GM18498 (cell line): ENCODE measurements around the gene RAB3A.
A peak's percentile ranks its signal among the peaks of the same experiment; 100 is the strongest.
"Not testable (repeated sequence)": the region's sequence is repeated elsewhere in the genome, so short reads cannot be mapped to it uniquely, and the experiment has no call there.

Experiments
- ATAC-seq: cut with Tn5 transposase; IDR thresholded peaks from one replicate; pipeline ENCODE4 v1.9.1; 2021; ENCODE audit warnings: mild to moderate bottlenecking, moderate library complexity; ENCODE audit not compliant: unreplicated experiment

RAB3A gene

DNA sequence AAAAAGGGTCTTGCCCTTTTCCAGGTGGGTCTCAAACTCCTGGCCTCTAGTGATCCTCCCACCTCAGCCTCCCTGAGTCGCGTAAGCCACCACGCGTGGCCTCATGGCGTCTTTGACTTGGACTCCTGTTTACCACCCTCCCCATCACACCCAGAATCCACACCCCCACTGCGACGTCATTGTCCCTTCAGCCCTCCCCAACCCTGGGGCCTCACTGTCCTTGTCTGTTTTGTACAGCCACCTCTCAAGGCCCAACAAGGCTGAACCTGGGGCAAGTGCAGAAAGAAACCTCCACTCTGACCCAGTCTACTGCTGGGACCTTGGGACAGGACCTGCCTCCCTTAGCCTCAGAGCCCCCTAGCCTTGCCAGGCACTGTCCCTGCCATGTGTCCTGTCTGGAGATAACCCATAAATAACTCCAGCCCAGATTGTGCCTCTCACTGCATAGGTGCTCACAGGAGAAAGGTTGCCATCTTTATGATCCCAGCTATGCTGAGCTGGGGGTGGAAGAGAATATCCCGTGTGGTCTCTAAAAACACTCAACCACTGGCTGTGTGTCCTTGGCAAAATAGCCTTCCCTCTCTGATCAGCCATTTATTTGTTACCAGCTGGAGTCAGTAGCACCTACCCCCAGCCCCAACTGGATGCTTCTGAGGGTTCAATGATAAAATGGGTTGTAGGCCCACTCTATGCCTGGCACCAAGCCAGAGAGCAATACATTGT lies 32.1 kb downstream of the RAB3A start:
- ATAC-seq: no peak

DNA sequence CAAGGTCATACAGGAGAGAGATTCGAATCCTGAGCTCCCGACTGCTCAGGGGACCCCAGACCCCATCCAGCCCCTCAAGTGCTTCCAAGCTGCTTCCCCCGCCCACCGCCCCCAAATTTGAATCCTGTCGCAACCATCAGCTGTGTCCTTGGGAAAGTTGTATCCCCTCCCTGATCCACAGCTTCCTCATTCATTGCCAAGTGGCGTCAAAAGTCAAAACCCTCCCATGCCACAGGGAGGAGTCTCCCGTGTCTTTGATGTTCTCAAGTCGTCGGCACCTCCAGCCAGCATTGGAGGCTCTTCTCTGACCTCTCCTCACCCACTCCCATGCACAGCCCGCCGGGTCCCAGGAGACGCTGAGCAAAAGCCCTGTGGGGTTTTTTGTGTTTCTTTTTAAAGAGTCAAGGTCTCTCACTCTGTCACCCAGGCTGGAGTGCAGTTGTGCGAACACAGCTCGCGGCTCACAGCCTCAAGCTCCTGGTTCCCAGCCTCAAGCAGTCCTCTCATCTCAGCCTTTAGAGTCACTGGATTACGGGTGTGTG lies 33.1 kb downstream of the RAB3A start:
- ATAC-seq: no peak

DNA sequence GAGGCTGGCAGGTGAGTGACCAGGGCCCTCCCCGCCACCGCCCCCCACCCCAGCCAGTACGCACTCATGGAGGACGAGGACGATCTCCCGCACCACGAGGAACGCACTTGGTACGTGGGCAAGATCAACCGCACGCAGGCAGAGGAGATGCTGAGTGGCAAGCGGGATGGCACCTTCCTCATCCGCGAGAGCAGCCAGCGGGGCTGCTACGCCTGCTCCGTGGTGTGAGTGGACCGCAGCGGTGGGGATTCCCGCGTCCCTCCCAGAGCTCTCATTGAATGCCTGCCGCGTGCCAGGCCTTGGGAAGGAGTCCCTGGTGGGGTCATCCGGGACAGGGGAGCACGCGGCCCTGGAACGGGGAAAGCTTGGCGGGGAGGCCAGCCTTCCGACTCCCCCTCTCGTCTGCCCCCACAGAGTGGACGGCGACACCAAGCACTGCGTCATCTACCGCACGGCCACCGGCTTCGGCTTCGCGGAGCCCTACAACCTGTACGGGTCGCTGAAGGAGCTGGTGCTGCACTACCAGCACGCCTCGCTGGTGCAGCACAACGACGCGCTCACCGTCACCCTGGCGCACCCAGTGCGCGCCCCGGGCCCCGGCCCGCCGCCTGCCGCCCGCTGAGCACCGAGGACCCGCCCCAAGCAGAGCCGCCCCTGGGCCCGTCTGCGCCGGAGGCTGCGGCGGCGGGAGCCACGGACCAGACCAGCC lies 35.0 kb downstream of the RAB3A start:
- no peak for ATAC-seq

GRCh38 chr19:18167975-18168645 lies 35.7 kb downstream of the RAB3A start:
- no peak for ATAC-seq

GRCh38 chr19:18167011-18167410 lies 36.8 kb downstream of the RAB3A start:
- ATAC-seq: no peak

- no peak for ATAC-seq
These were observed 37.9 kb downstream of the RAB3A start for GRCh38 chr19:18165794-18166544.

DNA sequence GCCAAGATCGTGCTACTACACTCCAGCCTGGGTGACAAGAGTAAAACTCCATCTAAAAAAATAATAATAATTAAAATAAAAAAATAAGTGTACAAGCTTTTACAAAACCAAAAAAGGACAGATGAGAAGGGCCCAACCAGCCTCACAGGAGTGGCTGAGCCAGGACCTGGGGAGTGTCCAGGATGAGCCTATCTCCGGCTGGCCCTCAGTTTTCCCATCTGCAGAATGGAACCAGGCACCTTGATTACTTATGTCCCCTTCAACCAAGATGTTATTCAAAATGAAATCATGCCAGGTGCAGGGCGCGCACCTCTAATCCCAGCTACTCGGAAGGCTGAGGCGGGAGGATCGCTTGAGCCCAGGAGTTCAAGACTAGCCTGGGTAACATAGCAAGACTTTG lies 39.8 kb downstream of the RAB3A start:
- ATAC-seq: no peak

DNA sequence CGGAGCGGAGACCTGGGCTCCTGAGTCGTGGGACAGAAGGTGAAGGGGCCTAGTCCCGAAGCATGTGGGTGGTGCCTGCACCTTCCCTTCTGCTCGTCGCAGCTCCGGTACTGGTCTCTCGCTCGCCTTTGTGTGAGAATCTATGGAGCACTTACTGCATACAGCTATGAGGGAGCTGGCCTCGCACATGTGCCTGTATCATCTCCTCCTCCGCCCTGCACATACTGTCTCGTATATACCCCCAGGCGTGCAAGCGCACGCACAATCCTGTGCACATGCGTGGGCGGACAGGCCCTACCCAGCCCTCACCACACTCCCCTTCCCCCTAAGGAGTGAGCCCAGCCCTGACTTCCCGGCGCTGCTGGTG lies 42.2 kb downstream of the RAB3A start:
- peak; percentile 13 for ATAC-seq

- peak; percentile 78 for ATAC-seq
These were observed 42.7 kb downstream of the RAB3A start for GRCh38 chr19:18160971-18161635.

DNA sequence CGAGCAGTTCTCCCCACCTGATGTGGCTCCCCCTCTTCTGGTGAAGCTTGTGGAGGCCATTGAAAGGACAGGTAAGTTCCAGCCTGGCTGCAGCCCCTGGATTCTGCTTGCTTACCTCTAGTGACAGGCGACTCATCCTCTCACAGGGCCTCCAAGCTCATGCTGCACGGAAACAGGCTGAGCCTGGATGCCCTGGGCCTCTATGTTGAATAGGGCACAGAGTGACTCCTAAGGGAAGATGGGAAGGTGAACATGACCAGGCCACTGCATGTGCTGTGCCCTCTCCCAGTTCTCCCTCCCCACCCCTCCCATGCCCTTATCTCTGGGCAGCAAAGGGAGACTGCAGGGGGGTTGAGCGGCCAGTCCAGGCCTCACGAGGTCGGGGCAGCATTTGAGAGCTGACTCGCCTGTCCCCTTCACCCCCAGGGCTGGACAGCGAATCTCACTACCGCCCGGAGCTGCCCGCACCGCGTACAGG lies 43.3 kb downstream of the RAB3A start:
- no peak for ATAC-seq

GRCh38 chr19:18159810-18160209 lies 44.0 kb downstream of the RAB3A start:
- no peak for ATAC-seq

DNA sequence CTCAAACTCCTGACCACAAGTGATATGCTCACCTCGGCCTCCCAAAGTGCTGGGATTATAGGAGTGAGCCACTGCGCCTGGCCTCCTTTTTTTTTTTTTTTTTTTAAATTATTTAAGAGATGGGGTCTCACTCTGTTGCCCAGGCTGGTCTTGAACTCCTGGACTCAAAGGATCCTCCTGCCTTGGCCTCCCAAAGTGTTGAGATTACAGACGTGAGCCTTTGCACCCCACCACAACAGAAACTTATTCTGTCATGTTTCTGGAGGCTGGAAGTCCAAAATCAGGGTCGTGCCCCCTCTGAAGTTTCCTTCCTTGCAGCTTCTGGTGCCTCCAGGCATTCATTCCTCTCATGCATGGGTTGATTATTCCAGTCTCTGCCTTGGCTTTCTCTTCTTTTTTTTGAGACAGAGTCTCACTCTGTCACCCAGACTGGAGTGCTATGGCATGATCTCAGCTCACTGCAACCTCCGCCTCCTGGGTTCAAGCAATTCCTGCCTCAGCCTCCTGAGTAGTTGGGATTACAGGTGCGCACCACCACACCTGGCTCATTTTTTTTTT lies 44.7 kb downstream of the RAB3A start:
- ATAC-seq: not testable (repeated sequence)

GRCh38 chr19:18158467-18158866 lies 45.4 kb downstream of the RAB3A start:
- no peak for ATAC-seq

GRCh38 chr19:18157465-18158063 lies 46.3 kb downstream of the RAB3A start:
- no peak for ATAC-seq

DNA sequence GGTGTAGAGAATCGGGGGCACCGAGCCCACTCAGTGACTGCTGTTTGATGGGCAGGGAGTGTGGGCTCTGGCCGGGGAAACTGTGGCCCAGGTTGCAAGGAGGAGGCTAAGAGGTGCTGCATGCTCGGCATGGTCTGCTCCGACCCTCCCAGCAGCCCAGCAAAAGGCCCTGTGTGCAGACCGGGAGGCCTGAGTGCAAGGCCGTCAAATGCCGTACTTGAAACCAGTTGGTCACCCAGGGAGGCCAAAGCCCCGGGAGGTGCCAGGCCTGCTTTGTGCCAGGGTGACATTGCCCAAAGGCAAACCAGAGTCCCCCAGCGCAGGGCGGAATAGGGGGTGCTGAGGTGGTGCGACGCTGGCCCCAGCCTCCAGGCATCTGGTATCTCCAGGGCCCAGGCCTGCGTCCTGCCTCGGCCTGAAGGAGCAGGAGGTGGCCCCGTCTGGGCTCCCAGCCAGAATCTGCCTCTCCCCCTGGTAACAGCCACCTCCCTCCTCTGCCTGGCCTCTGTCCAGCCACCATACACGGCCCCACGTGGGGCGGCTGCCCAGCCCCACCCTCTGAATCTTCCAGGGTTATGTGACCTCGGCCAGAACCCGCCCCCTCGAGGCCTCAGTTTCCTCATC lies 46.9 kb downstream of the RAB3A start:
- no peak for ATAC-seq

DNA sequence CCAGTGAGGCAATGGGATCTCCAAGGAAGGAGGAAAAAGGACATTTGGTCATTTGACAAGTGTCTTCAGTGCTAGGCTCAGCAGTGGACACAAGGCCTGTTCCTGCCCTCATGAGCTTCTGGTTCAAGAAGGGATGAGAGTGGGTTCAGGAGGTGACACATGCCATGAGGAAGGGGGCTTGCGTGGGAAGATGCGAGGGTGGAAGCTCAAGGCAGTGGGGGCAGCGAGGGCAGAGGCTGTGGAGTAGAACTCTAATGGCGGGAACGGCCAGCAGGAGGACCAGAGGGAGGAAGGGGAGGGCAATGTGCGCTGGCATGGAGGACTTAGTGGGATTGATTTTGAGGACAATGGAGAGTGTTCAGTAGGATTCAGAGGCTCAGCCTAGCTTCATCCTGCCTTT lies 47.6 kb downstream of the RAB3A start:
- no peak for ATAC-seq

- no peak for ATAC-seq
These were observed 48.5 kb downstream of the RAB3A start for GRCh38 chr19:18155095-18156087.

DNA sequence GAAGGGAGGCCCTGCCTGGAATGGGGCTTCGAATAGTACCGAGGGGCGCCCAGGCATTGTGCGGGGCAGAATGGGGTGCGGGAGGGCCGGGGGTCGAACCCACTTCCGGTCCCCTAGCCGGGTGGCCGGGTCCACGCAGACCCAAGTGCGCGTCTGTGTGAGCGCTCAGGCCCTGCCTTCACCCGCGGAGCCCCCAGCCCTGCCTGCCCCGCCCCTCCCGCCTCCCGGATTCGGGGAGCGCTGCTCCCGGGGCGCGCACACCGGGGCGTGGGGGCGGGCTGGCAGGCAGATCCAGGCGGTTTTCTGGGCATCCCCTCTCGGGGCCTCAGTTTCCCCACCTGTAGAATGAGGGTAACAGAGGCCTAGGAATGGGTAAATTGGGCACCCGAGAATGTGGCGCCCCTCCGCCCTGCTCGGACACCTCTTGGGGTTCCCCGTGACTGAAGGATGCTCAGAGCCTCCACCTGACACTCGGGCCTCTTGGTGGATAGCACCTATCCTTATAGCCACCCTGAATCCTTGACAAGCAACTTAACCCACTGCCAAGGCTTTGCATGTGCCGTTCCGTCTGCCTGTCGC lies 50.2 kb downstream of the RAB3A start:
- ATAC-seq: no peak
